HepG2 (cell line): Measurements from ENCODE around the gene QPCT. TPM values are rescaled to one million over a fixed set of nuclear protein-coding genes. Genes with fewer than 3 reads are reported as not detected.

Source experiments
- ATAC-seq: fragments of 200-7000 bp; cut with Tn5 transposase; 3 replicates; pipeline ENCODE4 v1.9.1; 2020; ENCODE audit warnings: mild to moderate bottlenecking, moderate library complexity
- BruUV-seq: library from RNA; stranded (reverse); fragments of 400-500 nt; replicated peaks from 2 replicates; lab custom pipeline; 2021; lab: Mats Ljungman, UMichigan
- CTCF ChIA-PET: fragments of 300-600 bp; formaldehyde crosslinking; extraction: SDS; loops from one replicate; lab custom pipeline; 2021; ENCODE audit warnings: low total read pairs, inconsistent platforms, low intra/inter-chr PET ratio; lab: Yijun Ruan, JAX
- POLR2A ChIA-PET: fragments of 350-600 bp; sonication (Branson Sonifier 250); formaldehyde crosslinking; loops from one replicate; lab custom pipeline; 2020; ENCODE audit warnings: antibody characterized with exemption, inconsistent platforms; lab: Yijun Ruan, JAX
- DNase-seq: peaks from one replicate; pipeline ENCODE4 v3.0.0-alpha.2; 2015; ENCODE audit warnings: low spot score
- FAIRE-seq: peaks from 3 replicates; lab custom pipeline; 2011; peaks lifted over from hg19 to GRCh38; lab: Jason Lieb, UNC
- H2AFZ ChIP-seq: one replicate; pipeline ENCODE4 v1.6.1; 2011; ENCODE audit warnings: low read length, inconsistent platforms
- H3K27ac ChIP-seq: fragments of 300-600 bp; 3 replicates; pipeline ENCODE4 v1.8.0; 2011; ENCODE audit warnings: mixed run types, mild to moderate bottlenecking, mixed read lengths, low read length, inconsistent platforms; ENCODE audit not compliant: insufficient read depth; ENCODE audit errors: extremely low read length
- H3K27me3 ChIP-seq, 2 experiments: fragments of 200-600 bp in 1 of 2; 2 replicates in 1 of 2; 3 replicates in 1 of 2; pipeline versions ENCODE4 v1.6.0 to v1.8.0; 2011; ENCODE audit warnings: low read length in 2 of 2, mild to moderate bottlenecking in 2 of 2, moderate library complexity in 2 of 2, inconsistent platforms in 1 of 2; ENCODE audit not compliant: insufficient read depth in 2 of 2, control insufficient read depth in 1 of 2
- H3K36me3 ChIP-seq, 2 experiments: fragments of 200-600 bp in 1 of 2; replicated peaks in 1 of 2; 2 replicates in 1 of 2; 3 replicates in 1 of 2; pipeline versions ENCODE4 v1.5.1 to v1.8.0; 2011; ENCODE audit warnings: low read length in 2 of 2, inconsistent platforms in 1 of 2; ENCODE audit not compliant: insufficient read depth in 2 of 2, control insufficient read depth in 1 of 2
- H3K4me1 ChIP-seq: 2 replicates; pipeline ENCODE4 v1.5.1; 2012; ENCODE audit warnings: low read length, inconsistent platforms; ENCODE audit not compliant: insufficient read depth
- H3K4me2 ChIP-seq: 2 replicates; pipeline ENCODE4 v1.6.0; 2011; ENCODE audit warnings: low read depth, low read length, inconsistent platforms
- H3K4me3 ChIP-seq, 3 experiments: fragments of 200-600 bp in 1 of 3; sonication (generic), shearing (Covaris generic) in 1 of 3; replicated peaks in 1 of 3; 2 replicates each; pipeline ENCODE4 v1.5.1; 2011 to 2016; ENCODE audit warnings: low read length in 3 of 3, inconsistent platforms in 2 of 3, low read depth in 2 of 3, mild to moderate bottlenecking in 2 of 3, control low read depth in 1 of 3, mixed read lengths in 1 of 3; ENCODE audit not compliant: insufficient read depth in 1 of 3
- H3K79me2 ChIP-seq: one replicate; pipeline ENCODE4 v1.6.1; 2011; ENCODE audit warnings: low read length, inconsistent platforms; ENCODE audit not compliant: insufficient read depth
- H3K9ac ChIP-seq: 2 replicates; pipeline ENCODE4 v1.6.0; 2011; ENCODE audit warnings: mild to moderate bottlenecking, low read depth, low read length, inconsistent platforms; ENCODE audit not compliant: insufficient read depth
- H3K9me3 ChIP-seq: 2 replicates; pipeline ENCODE4 v1.5.1; 2012; ENCODE audit warnings: mild to moderate bottlenecking, low read length
- H4K20me1 ChIP-seq: 2 replicates; pipeline ENCODE4 v1.6.0; 2011; ENCODE audit warnings: inconsistent platforms, mild to moderate bottlenecking, low read length, moderate library complexity; ENCODE audit not compliant: insufficient read depth
- ATF1 ChIP-seq: IDR thresholded peaks from 2 replicates; pipeline ENCODE4 v1.6.1; 2016; ENCODE audit warnings: mild to moderate bottlenecking, control low read depth
- CBX2 ChIP-seq, 2 experiments: fragments of 200-600 bp in 1 of 2; sonication (generic); formaldehyde crosslinking in 1 of 2; IDR thresholded peaks; 2 replicates each; pipeline versions ENCODE4 v1.7.0 to v1.8.1; 2018 to 2022; ENCODE audit warnings: low read depth in 2 of 2, low read length in 1 of 2, mild to moderate bottlenecking in 1 of 2, missing genetic modification reagents in 1 of 2
- CENPX ChIP-seq: sonication (generic); formaldehyde crosslinking; IDR thresholded peaks from 2 replicates; pipeline ENCODE4 v1.9.0; 2021; ENCODE audit warnings: mild to moderate bottlenecking, missing genetic modification reagents, moderate library complexity
- EZH2 ChIP-seq: conservative IDR thresholded peaks from 2 replicates; pipeline ENCODE4 v1.6.1; 2012; ENCODE audit warnings: mild to moderate bottlenecking, low read depth, low read length, moderate library complexity
- ISX ChIP-seq: sonication (generic); formaldehyde crosslinking; conservative IDR thresholded peaks from 2 replicates; pipeline ENCODE4 v1.5.0; 2020; ENCODE audit warnings: missing genetic modification reagents
- KLF11 ChIP-seq: IDR thresholded peaks from 2 replicates; pipeline ENCODE4 v1.6.1; 2016; ENCODE audit warnings: missing compliant biosample characterization
- MAFF ChIP-seq: IDR thresholded peaks from 2 replicates; pipeline ENCODE4 v1.6.1; 2011; ENCODE audit warnings: low read depth, low read length, improper control_type of control experiment
- MZF1 ChIP-seq: sonication (generic); formaldehyde crosslinking; IDR thresholded peaks from 2 replicates; pipeline ENCODE4 v1.8.1; 2023; ENCODE audit warnings: mild to moderate bottlenecking, missing genetic modification reagents, borderline replicate concordance
- RAD51 ChIP-seq: fragments of 450-650 bp; IDR thresholded peaks from 2 replicates; pipeline ENCODE4 v1.6.1; 2016; ENCODE audit warnings: borderline replicate concordance
- SNAI1 ChIP-seq: sonication (generic); formaldehyde crosslinking; IDR thresholded peaks from 2 replicates; pipeline ENCODE4 v1.5.0; 2020; ENCODE audit warnings: mild to moderate bottlenecking, missing genetic modification reagents, borderline replicate concordance
- SNAPC2 ChIP-seq: sonication (generic); formaldehyde crosslinking; IDR thresholded peaks from 2 replicates; pipeline ENCODE4 v1.8.1; 2022; ENCODE audit warnings: mild to moderate bottlenecking, missing genetic modification reagents
- TBX2 ChIP-seq: sonication (generic); formaldehyde crosslinking; IDR thresholded peaks from 2 replicates; pipeline ENCODE4 v1.5.0; 2020; ENCODE audit warnings: missing genetic modification reagents, mild to moderate bottlenecking, borderline replicate concordance
- ZMYM2 ChIP-seq: sonication (generic); formaldehyde crosslinking; IDR thresholded peaks from 2 replicates; pipeline ENCODE4 v1.8.0; 2022; ENCODE audit warnings: mild to moderate bottlenecking, missing genetic modification reagents
- ZMYM4 ChIP-seq: sonication (generic); formaldehyde crosslinking; IDR thresholded peaks from 2 replicates; pipeline ENCODE4 v1.8.1; 2023; ENCODE audit warnings: mild to moderate bottlenecking, missing genetic modification reagents
- ZNF296 ChIP-seq: sonication (generic); formaldehyde crosslinking; conservative IDR thresholded peaks from 2 replicates; pipeline ENCODE4 v1.5.0; 2020; ENCODE audit warnings: mild to moderate bottlenecking, missing genetic modification reagents
- ZNF30 ChIP-seq: sonication (generic); formaldehyde crosslinking; IDR thresholded peaks from 2 replicates; pipeline ENCODE4 v1.5.0; 2020; ENCODE audit warnings: mild to moderate bottlenecking, missing genetic modification reagents
- ZNF335 ChIP-seq: sonication (generic); formaldehyde crosslinking; IDR thresholded peaks from 2 replicates; pipeline ENCODE4 v1.4.0; 2020; ENCODE audit warnings: missing genetic modification reagents
- ZNF350 ChIP-seq: sonication (generic); formaldehyde crosslinking; IDR thresholded peaks from 2 replicates; pipeline ENCODE4 v1.4.0; 2020; ENCODE audit warnings: mild to moderate bottlenecking, low read depth, missing genetic modification reagents, borderline replicate concordance
- ZNF383 ChIP-seq: sonication (generic); formaldehyde crosslinking; IDR thresholded peaks from 2 replicates; pipeline ENCODE4 v1.4.0; 2020; ENCODE audit warnings: missing genetic modification reagents, mild to moderate bottlenecking, borderline replicate concordance
- ZNF670 ChIP-seq: sonication (generic); formaldehyde crosslinking; IDR thresholded peaks from 2 replicates; pipeline ENCODE4 v1.8.0; 2022; ENCODE audit warnings: mild to moderate bottlenecking, missing genetic modification reagents, borderline replicate concordance
- ZNF7 ChIP-seq: IDR thresholded peaks from 2 replicates; pipeline ENCODE4 v1.6.1; 2016; ENCODE audit warnings: missing biosample characterization, missing genetic modification reagents
- WGBS: methylation state at CpG from one replicate; pipeline ENCODE4 v1.1.6; 2017; ENCODE audit warnings: low lambda C conversion rate; 5-methylcytosine and 5-hydroxymethylcytosine counted together
- in situ Hi-C: cut with HindIII; loops from 2 replicates; pipeline ENCODE4 v1.10.0; 2017; ENCODE audit warnings: low pct_unique_long_range_greater_than_20kb; ENCODE audit not compliant: extremely low pct_ligation_motif_present
- intact Hi-C: fragments of 100-400 bp; cut with micrococcal nuclease; formaldehyde crosslinking; loops from one replicate; pipeline ENCODE4 v1.10.0; 2022; ENCODE audit not compliant: unreplicated experiment
- polyA plus RNA-seq, 8 experiments: library from polyadenylated mRNA; depleted of rRNA in 3 of 8; stranded (reverse) in 7 of 8; unstranded in 1 of 8; fragments of >200 nt; fragmentation: Illumina TruSeq in 4 of 8; extraction: Trizol in 4 of 8; gene quantifications; 2 replicates each; pipeline versions ENCODE4 v1.2.1 to v1.2.3, GENCODE V29; 2011 to 2016; ENCODE audit warnings: low read depth in 4 of 8, missing spikeins in 1 of 8, mixed read lengths in 1 of 8; ENCODE audit not compliant: insufficient read depth in 1 of 8
- total RNA-seq, 5 experiments: library from RNA; depleted of rRNA; stranded (reverse); fragments of >200 nt; fragmentation: Illumina TruSeq; extraction: Trizol; gene quantifications; 2 replicates each; pipeline ENCODE4 v1.2.3, GENCODE V29; 2016; ENCODE audit warnings: low read depth in 1 of 5
- TF ChIP-seq, protein P1 (sequence below): IDR thresholded peaks from 2 replicates; pipeline ENCODE4 v1.6.1; 2016; ENCODE audit warnings: missing compliant biosample characterization, missing genetic modification reagents, borderline replicate concordance
- TF ChIP-seq, protein P2 (sequence below): sonication (generic); formaldehyde crosslinking; IDR thresholded peaks from 2 replicates; pipeline ENCODE4 v1.5.0; 2020; ENCODE audit warnings: missing genetic modification reagents
- TF ChIP-seq, protein P3 (sequence below): sonication (generic); formaldehyde crosslinking; IDR thresholded peaks from 2 replicates; pipeline ENCODE4 v1.8.1; 2022; ENCODE audit warnings: mild to moderate bottlenecking, missing genetic modification reagents

Gene QPCT
- total and polyA plus RNA-seq, 2 of the 13 experiments (the other 11 are each of a cell fraction or from before 2014, with no cell fraction given) = 0.77 to 1.2 TPM

DNA sequence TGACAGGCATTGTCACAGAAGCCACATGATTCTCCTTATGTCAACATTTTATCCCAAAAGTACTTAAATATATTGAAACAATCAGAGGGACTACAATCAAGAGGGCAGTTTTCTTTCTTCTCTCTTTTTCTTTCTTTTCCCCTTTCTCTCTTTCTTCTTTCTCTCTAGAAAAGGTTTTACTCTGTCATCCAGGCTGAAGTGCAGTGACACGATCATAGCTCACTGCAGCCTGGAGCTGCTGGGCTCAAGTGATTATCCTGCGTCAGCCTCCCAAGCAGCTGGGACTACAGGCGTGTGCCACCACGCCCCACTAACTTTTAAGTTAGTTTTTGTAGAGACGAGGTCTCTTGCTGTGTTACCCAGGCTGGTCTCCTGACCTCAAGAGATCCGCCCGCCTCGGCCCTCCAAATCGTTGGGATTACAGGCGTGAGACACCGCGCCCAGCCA lies 18.8 kb upstream of the QPCT start:
- Histone ChIP-seq H2AFZ (peak overlapping the region; percentile 73), H3K9ac (peak overlapping the region; percentile 33; the same call in 1 of the 2 replicates), H3K79me2 (peaks cover 32% of the 10 kb centered on the region), H3K27me3 (peaks cover 3 to 20% of the 10 kb centered on the region in 2 experiments; a peak in 4 of 5 replicates), H3K9me3 (no peaks in the 10 kb centered on the region), H4K20me1 (no peaks in the 10 kb centered on the region), H3K4me1 (peaks cover 32% of the 10 kb centered on the region), H3K4me3 (peak overlapping the region; percentile 85 to 98 (median 90); a peak in 5 of 6 replicates), H3K4me2 (peak overlapping the region; percentile 90), H3K27ac (no peak overlapping the region), H3K36me3 (no peaks in the 10 kb centered on the region)
- BruUV-seq = no TSS peak
- intact Hi-C loops (no loop called here), in situ Hi-C loops (no loop called here)
- POLR2A ChIA-PET = no interaction called here
- 61% methylated on average over 12 of the region's 12 CpGs for WGBS
- CTCF ChIA-PET = no interaction called here
- FAIRE-seq = no peak
- no peak for ATAC-seq
- no peak for DNase-seq
- TF ChIP-seq ATF1 (CRISPR knock-in tag) (no peak), EZH2 (peak; percentile 99; the same call in 1 of the 2 replicates), MAFF (no peak), ZNF30 (CRISPR knock-in tag) (no peak), ISX (CRISPR knock-in tag) (no peak), RAD51 (no peak), MZF1 (CRISPR knock-in tag) (no peak), ZNF350 (CRISPR knock-in tag) (no peak), SNAPC2 (CRISPR knock-in tag) (0 out of 2 replicates have a peak, but pooled peaks have one; percentile 57), ZNF383 (CRISPR knock-in tag) (no peak), ZNF670 (CRISPR knock-in tag) (no peak), TBX2 (CRISPR knock-in tag) (no peak), ZNF296 (CRISPR knock-in tag) (no peak), ZNF335 (no peak), ZMYM4 (CRISPR knock-in tag) (no peak), CBX2 (IDR thresholded peaks at IDR 0.05; ENCODE audit: low read depth, low read length) (0 out of 2 replicates have a peak, but pooled peaks have one; percentile 39), CBX2 (CRISPR knock-in tag; IDR thresholded peaks at IDR 0.05; ENCODE audit: low read depth) (no peak; the same call in 1 of the 2 replicates), ZMYM2 (CRISPR knock-in tag) (0 out of 2 replicates have a peak, but pooled peaks have one; percentile 3), SNAI1 (no peak), KLF11 (CRISPR knock-in tag) (no peak), CENPX (CRISPR knock-in tag) (no peak), ZNF7 (CRISPR knock-in tag) (no peak)
- TF ChIP-seq, protein P1, sequence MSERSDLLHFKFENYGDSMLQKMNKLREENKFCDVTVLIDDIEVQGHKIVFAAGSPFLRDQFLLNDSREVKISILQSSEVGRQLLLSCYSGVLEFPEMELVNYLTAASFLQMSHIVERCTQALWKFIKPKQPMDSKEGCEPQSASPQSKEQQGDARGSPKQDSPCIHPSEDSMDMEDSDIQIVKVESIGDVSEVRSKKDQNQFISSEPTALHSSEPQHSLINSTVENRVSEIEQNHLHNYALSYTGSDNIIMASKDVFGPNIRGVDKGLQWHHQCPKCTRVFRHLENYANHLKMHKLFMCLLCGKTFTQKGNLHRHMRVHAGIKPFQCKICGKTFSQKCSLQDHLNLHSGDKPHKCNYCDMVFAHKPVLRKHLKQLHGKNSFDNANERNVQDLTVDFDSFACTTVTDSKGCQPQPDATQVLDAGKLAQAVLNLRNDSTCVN = 0 out of 2 replicates have a peak, but pooled peaks have one; percentile 11
- TF ChIP-seq, protein P2, sequence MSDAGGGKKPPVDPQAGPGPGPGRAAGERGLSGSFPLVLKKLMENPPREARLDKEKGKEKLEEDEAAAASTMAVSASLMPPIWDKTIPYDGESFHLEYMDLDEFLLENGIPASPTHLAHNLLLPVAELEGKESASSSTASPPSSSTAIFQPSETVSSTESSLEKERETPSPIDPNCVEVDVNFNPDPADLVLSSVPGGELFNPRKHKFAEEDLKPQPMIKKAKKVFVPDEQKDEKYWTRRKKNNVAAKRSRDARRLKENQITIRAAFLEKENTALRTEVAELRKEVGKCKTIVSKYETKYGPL (CRISPR knock-in tag) = no peak
- TF ChIP-seq, protein P3, sequence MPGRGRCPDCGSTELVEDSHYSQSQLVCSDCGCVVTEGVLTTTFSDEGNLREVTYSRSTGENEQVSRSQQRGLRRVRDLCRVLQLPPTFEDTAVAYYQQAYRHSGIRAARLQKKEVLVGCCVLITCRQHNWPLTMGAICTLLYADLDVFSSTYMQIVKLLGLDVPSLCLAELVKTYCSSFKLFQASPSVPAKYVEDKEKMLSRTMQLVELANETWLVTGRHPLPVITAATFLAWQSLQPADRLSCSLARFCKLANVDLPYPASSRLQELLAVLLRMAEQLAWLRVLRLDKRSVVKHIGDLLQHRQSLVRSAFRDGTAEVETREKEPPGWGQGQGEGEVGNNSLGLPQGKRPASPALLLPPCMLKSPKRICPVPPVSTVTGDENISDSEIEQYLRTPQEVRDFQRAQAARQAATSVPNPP = no peak
